ENCODE measurements around the gene HECTD4. TPM values are rescaled to one million over a fixed set of nuclear protein-coding genes. Genes with fewer than 3 reads are reported as not detected.

HECTD4 gene
- total RNA-seq, 4 donors from 2014 or later = 26.6 to 47.1 (median 33.2) TPM

GRCh38 chr12:112322882-112323547, 59.2 kb downstream of the HECTD4 start:
- DNase-seq (ENCODE audit: low spot score) (no peak), ATAC-seq (ENCODE audit: low FRiP score) (no peak)
- no peak for TF ChIP-seq CTCF (IDR thresholded peaks at IDR 0.05)

GRCh38 chr12:112322441-112322840, 59.8 kb downstream of the HECTD4 start:
- no peak for ATAC-seq (ENCODE audit: low FRiP score)
- no peak for TF ChIP-seq CTCF (IDR thresholded peaks at IDR 0.05)
- DNase-seq (ENCODE audit: low spot score) = no peak

GRCh38 chr12:112321245-112321644, 61.0 kb downstream of the HECTD4 start:
- TF ChIP-seq CTCF (IDR thresholded peaks at IDR 0.05) = no peak
- ATAC-seq (ENCODE audit: low FRiP score) = no peak
- no peak for DNase-seq (ENCODE audit: low spot score)

GRCh38 chr12:112319395-112319794, 62.8 kb downstream of the HECTD4 start:
- ATAC-seq (ENCODE audit: low FRiP score) = no peak

GRCh38 chr12:112317481-112317880, 64.8 kb downstream of the HECTD4 start:
- DNase-seq (ENCODE audit: low spot score) = no peak
- no peak for ATAC-seq (ENCODE audit: low FRiP score)
- TF ChIP-seq CTCF (IDR thresholded peaks at IDR 0.05) = no peak

More at GRCh38 chr12:112319395-112319794, 62.8 kb downstream of the HECTD4 start:
- DNase-seq (ENCODE audit: low spot score) = no peak
- TF ChIP-seq CTCF (IDR thresholded peaks at IDR 0.05) = no peak

GRCh38 chr12:112314981-112315380, 67.2 kb downstream of the HECTD4 start:
- no peak for TF ChIP-seq CTCF (IDR thresholded peaks at IDR 0.05)
- ATAC-seq (ENCODE audit: low FRiP score) (no peak), DNase-seq (ENCODE audit: low spot score) (no peak)

GRCh38 chr12:112309797-112310196, 72.4 kb downstream of the HECTD4 start:
- TF ChIP-seq CTCF (IDR thresholded peaks at IDR 0.05) = no peak
- DNase-seq (ENCODE audit: low spot score) (no peak), ATAC-seq (ENCODE audit: low FRiP score) (no peak)
